Sigmoid colon (tissue), 4 donors: Measurements from ENCODE around the gene ANKS1A.

Experiments used
- CTCF ChIP-seq, 4 experiments: fragments of 450-650 bp in 3 of 4; fragments of 200-600 bp in 1 of 4; IDR thresholded peaks; one replicate each; pipeline ENCODE4 v1.5.1; 2016 to 2019; ENCODE audit warnings: antibody characterized with exemption in 4 of 4, mild to moderate bottlenecking in 3 of 4, moderate library complexity in 2 of 4
- EP300 ChIP-seq, 4 donors: sonication (generic); formaldehyde crosslinking; IDR thresholded peaks; one replicate each; pipeline ENCODE4 v1.6.1; 2017; ENCODE audit warnings: antibody characterized with exemption in 4 of 4
- POLR2A ChIP-seq, 2 donors: fragments of 450-650 bp; IDR thresholded peaks; one replicate each; pipeline ENCODE4 v1.6.1; 2016; ENCODE audit warnings: antibody characterized with exemption in 2 of 2, mild to moderate bottlenecking in 2 of 2, moderate library complexity in 2 of 2
- POLR2AphosphoS5 ChIP-seq, 4 donors: sonication (generic); formaldehyde crosslinking; IDR thresholded peaks; one replicate each; pipeline ENCODE4 v1.6.1; 2017; ENCODE audit warnings: antibody characterized with exemption in 4 of 4

GRCh38 chr6:35120746-35121145, 231.7 kb downstream of the ANKS1A start:
- TF ChIP-seq CTCF (IDR thresholded peaks at IDR 0.05) (no peak), POLR2A (IDR thresholded peaks at IDR 0.05) (no peak), POLR2AphosphoS5 (IDR thresholded peaks at IDR 0.05) (no peak), EP300 (IDR thresholded peaks at IDR 0.05) (no peak)
